Measurements from ENCODE around the gene TMEM198. TPM values are rescaled to one million over a fixed set of nuclear protein-coding genes. Genes with fewer than 3 reads are reported as not detected.

TMEM198 gene
- total RNA-seq, 1 donor from 2014 or later: 15.7 TPM

DNA sequence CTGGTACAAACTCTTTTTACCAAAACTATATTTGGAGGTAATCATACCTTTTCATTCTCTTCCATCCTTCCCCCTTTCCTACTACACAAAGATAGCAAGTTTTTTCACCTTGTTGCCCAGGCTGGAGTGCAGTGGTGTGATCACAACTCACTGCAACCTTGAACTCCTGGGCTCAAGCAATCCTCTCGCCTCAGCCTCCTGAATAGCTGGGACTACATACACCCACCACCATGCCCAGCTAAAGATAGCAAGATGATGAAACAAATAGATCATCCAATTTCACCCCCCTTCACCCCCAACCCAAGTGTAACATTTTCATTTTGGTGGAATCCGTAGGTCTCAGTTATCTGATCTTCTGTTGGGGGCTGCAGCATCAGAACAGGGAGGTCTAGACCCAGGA is 49.3 kb downstream of the TMEM198 start:
- Mint-ChIP-seq H3K27ac (ENCODE audit: unreplicated experiment) (no peak overlapping the region), H3K9me3 (no peaks in the 10 kb centered on the region), H3K36me3 (ENCODE audit: low read depth) (no peaks in the 10 kb centered on the region), H3K4me1 (peaks cover 30% of the 10 kb centered on the region), H3K27me3 (ENCODE audit: low read depth) (peaks cover 9% of the 10 kb centered on the region), H3K4me3 (no peak overlapping the region)
- TF ChIP-seq, protein P1, sequence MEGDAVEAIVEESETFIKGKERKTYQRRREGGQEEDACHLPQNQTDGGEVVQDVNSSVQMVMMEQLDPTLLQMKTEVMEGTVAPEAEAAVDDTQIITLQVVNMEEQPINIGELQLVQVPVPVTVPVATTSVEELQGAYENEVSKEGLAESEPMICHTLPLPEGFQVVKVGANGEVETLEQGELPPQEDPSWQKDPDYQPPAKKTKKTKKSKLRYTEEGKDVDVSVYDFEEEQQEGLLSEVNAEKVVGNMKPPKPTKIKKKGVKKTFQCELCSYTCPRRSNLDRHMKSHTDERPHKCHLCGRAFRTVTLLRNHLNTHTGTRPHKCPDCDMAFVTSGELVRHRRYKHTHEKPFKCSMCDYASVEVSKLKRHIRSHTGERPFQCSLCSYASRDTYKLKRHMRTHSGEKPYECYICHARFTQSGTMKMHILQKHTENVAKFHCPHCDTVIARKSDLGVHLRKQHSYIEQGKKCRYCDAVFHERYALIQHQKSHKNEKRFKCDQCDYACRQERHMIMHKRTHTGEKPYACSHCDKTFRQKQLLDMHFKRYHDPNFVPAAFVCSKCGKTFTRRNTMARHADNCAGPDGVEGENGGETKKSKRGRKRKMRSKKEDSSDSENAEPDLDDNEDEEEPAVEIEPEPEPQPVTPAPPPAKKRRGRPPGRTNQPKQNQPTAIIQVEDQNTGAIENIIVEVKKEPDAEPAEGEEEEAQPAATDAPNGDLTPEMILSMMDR (conservative IDR thresholded peaks at IDR 0.05): no peak
- DNase-seq (ENCODE audit: low read depth, low spot score): no peak

DNA sequence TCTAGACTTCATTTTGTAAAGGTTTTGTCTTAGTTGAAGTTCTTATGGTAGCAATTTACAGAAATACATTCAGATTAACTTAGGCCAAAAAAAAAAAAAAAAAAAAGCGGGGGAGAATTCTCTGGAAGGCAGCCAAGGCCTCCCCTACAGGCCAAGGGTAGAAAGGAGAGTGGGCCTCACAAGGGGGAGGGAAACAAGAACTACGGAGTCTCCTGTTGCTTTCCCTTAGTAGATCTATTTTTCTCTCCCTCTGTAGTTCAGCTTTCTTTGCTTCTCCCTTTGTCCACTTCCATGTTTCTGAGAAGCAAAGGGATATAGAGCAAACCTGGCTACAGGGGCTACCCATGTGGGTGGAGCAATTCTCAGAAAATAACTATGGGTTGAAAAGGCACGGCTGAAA is 51.4 kb downstream of the TMEM198 start:
- Mint-ChIP-seq H3K9me3 (no peaks in the 10 kb centered on the region), H3K4me1 (peaks cover 33% of the 10 kb centered on the region), H3K36me3 (ENCODE audit: low read depth) (no peaks in the 10 kb centered on the region), H3K4me3 (peak overlapping the region; percentile 100), H3K27me3 (ENCODE audit: low read depth) (peaks cover 9% of the 10 kb centered on the region), H3K27ac (ENCODE audit: unreplicated experiment) (no peak overlapping the region)
- TF ChIP-seq, protein P1 (conservative IDR thresholded peaks at IDR 0.05): peak; percentile 25
- DNase-seq (ENCODE audit: low read depth, low spot score): no peak

DNA sequence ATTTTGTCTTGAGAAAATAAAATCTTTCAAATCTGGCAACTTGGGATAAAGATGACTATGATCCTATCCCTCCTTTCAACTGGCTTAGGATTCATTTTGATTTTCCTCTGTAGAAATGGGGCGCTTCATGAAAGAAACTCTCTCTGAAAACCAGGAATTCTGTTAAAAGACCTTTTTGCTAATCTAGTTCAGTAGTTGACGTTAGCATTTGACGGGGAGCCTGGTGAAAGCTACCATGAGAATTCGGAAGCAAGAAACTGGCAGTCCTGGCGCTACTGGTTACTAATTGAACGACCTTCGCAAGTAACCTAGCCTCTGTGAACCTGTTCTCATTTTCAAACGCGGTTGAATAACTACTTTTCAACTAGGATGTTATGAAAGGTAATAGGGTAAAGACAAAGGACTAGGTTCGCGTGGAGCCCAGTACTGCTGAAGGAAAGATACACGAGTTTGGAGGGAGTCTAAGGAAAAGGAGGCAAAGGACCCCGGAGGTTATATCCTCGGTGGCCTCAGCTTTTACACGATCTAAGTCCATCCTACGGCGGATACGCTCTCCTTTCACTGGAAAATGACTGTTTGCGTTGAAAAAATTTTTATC is 53.2 kb downstream of the TMEM198 start:
- H3K27me3 Mint-ChIP-seq (ENCODE audit: low read depth): peaks cover 8% of the 10 kb centered on the region
- TF ChIP-seq, protein P1 (conservative IDR thresholded peaks at IDR 0.05): no peak
- H3K36me3 Mint-ChIP-seq (ENCODE audit: low read depth): no peaks in the 10 kb centered on the region
- peak overlapping the region; percentile 100 for H3K27ac Mint-ChIP-seq (ENCODE audit: unreplicated experiment)
- H3K4me1 Mint-ChIP-seq: peaks cover 33% of the 10 kb centered on the region
- DNase-seq (ENCODE audit: low read depth, low spot score): no peak
- H3K9me3 Mint-ChIP-seq: no peaks in the 10 kb centered on the region
- H3K4me3 Mint-ChIP-seq: peak overlapping the region; percentile 100

DNA sequence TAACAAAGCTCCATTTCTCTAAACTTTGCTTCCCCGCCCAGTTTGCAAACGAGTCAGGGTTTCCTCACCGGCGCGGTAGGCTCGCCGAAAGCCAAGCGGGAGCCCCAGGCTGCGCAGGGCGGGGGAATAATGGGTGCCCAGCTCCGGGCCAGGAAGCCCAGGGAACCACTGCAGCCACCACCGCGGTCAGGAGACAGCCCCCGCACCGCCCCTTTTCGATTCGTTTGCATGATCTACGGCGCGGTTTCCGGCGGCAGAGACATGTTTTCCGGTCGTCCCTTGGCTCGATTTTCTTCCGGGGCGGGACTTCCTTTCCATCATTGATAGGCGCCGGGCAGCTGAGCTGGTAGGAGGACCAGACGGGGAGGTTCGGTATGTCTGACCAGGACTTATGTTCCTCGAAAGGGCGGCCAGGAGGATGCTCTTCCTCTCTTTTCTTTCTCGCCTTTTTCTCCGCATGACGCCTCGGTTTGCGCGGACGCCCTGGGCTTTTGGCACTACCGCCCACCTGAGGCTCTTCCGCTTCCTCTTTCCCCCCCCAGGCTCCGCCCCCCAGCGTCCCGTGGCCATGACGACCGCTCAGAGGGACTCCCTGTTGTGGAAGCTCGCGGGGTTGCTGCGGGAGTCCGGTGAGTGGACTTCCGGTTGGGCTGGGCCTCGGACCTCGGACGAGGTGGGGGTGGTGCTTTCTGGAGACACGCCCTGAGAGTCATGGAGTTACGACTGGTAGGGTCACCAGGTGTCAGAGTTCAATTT is 53.9 kb downstream of the TMEM198 start, which contains the start of gene STK11IP:
Gene STK11IP, plus strand, starts transcription at position 306 of the 756 bp plus-strand sequence. Its CDS starts 263 bp downstream, at position 569.
- H3K27ac Mint-ChIP-seq (ENCODE audit: unreplicated experiment): peak within 1 kb of the TSS; percentile 100
- TF ChIP-seq, protein P1 (conservative IDR thresholded peaks at IDR 0.05): no peak
- no peaks in the 10 kb centered on the region for H3K36me3 Mint-ChIP-seq (ENCODE audit: low read depth)
- H3K4me1 Mint-ChIP-seq: peaks cover 33% of the 10 kb centered on the region
- H3K4me3 Mint-ChIP-seq: peak within 1 kb of the TSS; percentile 100
- DNase-seq (ENCODE audit: low read depth, low spot score): peak; percentile 85
- H3K27me3 Mint-ChIP-seq (ENCODE audit: low read depth): peaks cover 6% of the 10 kb centered on the region
- H3K9me3 Mint-ChIP-seq: no peaks in the 10 kb centered on the region

DNA sequence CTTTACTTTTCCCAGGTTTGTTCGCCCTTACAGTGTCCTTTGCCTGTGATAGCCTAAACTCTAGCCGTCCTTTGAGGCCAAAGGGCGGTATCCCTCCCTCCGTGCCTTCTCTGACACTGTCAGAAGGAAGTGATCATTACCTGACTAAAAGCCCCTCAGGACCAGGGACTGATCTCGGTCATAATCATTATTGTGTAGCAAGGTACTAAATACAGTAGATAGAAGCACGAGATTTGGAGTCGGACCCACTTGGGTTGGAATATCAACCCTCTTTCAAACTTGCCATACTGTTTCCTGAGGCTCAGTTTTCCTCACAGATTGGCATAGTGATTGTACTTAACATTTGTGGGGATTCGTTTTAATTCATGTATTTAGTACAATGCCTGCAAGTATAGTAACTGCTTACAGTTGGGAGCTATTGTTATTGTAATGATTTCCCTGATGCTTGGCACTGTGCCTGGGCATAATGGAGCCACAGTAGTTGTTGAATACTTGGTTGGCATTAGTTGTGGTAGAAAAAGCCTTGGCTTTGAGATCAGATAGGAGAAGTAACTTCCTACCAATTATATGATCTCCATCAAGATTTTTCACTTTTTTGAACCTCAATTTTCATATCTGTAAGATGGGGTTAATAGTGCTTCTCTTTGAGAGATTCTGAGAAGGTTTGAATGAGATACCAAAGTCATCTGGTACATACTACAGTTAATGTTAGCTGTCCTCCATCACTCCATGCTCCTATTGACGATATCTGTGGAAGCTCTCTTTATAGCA is 54.7 kb downstream of the TMEM198 start:
- H3K9me3 Mint-ChIP-seq: no peaks in the 10 kb centered on the region
- TF ChIP-seq, protein P1 (conservative IDR thresholded peaks at IDR 0.05): no peak
- peaks cover 2% of the 10 kb centered on the region for H3K27me3 Mint-ChIP-seq (ENCODE audit: low read depth)
- H3K27ac Mint-ChIP-seq (ENCODE audit: unreplicated experiment): peak overlapping the region; percentile 100
- DNase-seq (ENCODE audit: low read depth, low spot score): no peak
- peak overlapping the region; percentile 100 for H3K4me3 Mint-ChIP-seq
- no peaks in the 10 kb centered on the region for H3K36me3 Mint-ChIP-seq (ENCODE audit: low read depth)
- peaks cover 33% of the 10 kb centered on the region for H3K4me1 Mint-ChIP-seq
